Measurements from ENCODE around the gene CACNA1F. TPM values are rescaled to one million over a fixed set of nuclear protein-coding genes. Genes with fewer than 3 reads are reported as not detected.

The CACNA1F gene
- polyA plus RNA-seq, 3 donors = 0.73 TPM; not detected in 2

- Histone ChIP-seq H4K20me1 (ENCODE audit: insufficient read depth, low read length) (peaks cover 4% of the 10 kb centered on the region), H3K27ac (ENCODE audit: low read depth in 1 of 2, low read length in 2 of 2) (no peak overlapping the region), H2AFZ (ENCODE audit: insufficient read depth, low read depth, low read length, poor library complexity, severe bottlenecking) (no peak overlapping the region), H3K27me3 (ENCODE audit: control insufficient read depth in 2 of 2, insufficient read depth in 2 of 2, low read length in 2 of 2) (no peaks in the 10 kb centered on the region), H3K4me3 (replicated peaks in 1 of 3; ENCODE audit: low read depth in 2 of 3, low read length in 3 of 3) (no peak overlapping the region), H3K9ac (ENCODE audit: insufficient read depth, low read length, poor library complexity, severe bottlenecking) (no peak overlapping the region), H3K36me3 (replicated peaks in 1 of 2; ENCODE audit: control insufficient read depth in 1 of 2, insufficient read depth in 2 of 2, low read length in 2 of 2) (peaks cover 43 to 63% of the 10 kb centered on the region in 2 donors), H3K9me3 (replicated peaks in 1 of 2; ENCODE audit: control insufficient read depth in 1 of 2, insufficient read depth in 1 of 2, low read length in 2 of 2) (no peaks in the 10 kb centered on the region), H3K79me2 (ENCODE audit: insufficient read depth, low read length) (no peaks in the 10 kb centered on the region), H3K4me1 (ENCODE audit: control insufficient read depth in 1 of 2, insufficient read depth in 2 of 2, low read length in 2 of 2) (peaks cover 9% of the 10 kb centered on the region in 2 donors), H3K4me2 (replicated peaks; ENCODE audit: extremely low read depth, low read length, poor library complexity, severe bottlenecking) (no peak overlapping the region)
- H3K9me3 Mint-ChIP-seq = no peaks in the 10 kb centered on the region
- H3K36me3 Mint-ChIP-seq = peaks cover 44 to 59% of the 10 kb centered on the region in 2 donors
- H3K4me1 Mint-ChIP-seq = peaks cover 19% of the 10 kb centered on the region
- H3K27me3 Mint-ChIP-seq (ENCODE audit: low read depth in 3 of 3) = peaks cover 0 to 8% (median 2%) of the 10 kb centered on the region in 3 donors
- no peak for DNase-seq
- H3K4me3 Mint-ChIP-seq = no peak overlapping the region
- no peak overlapping the region for H3K27ac Mint-ChIP-seq
- no peak for TF ChIP-seq CTCF (IDR thresholded peaks at IDR 0.05)
- 92% methylated on average over 6 of the region's 9 CpGs for WGBS (ENCODE audit: insufficient coverage)
- intact Hi-C loops (cut with micrococcal nuclease) = no loop called here
These were observed 16.5 kb upstream of the CACNA1F start for GRCh38 chrX:49249616-49250015.

- Histone ChIP-seq H3K36me3 (replicated peaks in 1 of 2; ENCODE audit: control insufficient read depth in 1 of 2, insufficient read depth in 2 of 2, low read length in 2 of 2) (peaks cover 48 to 68% of the 10 kb centered on the region in 2 donors), H3K4me2 (replicated peaks; ENCODE audit: extremely low read depth, low read length, poor library complexity, severe bottlenecking) (no peak overlapping the region), H3K27me3 (ENCODE audit: control insufficient read depth in 2 of 2, insufficient read depth in 2 of 2, low read length in 2 of 2) (no peaks in the 10 kb centered on the region), H3K79me2 (ENCODE audit: insufficient read depth, low read length) (no peaks in the 10 kb centered on the region), H3K27ac (ENCODE audit: low read depth in 1 of 2, low read length in 2 of 2) (no peak overlapping the region), H3K4me1 (ENCODE audit: control insufficient read depth in 1 of 2, insufficient read depth in 2 of 2, low read length in 2 of 2) (peaks cover 9% of the 10 kb centered on the region in 2 donors), H3K9me3 (replicated peaks in 1 of 2; ENCODE audit: control insufficient read depth in 1 of 2, insufficient read depth in 1 of 2, low read length in 2 of 2) (no peaks in the 10 kb centered on the region), H3K9ac (ENCODE audit: insufficient read depth, low read length, poor library complexity, severe bottlenecking) (no peak overlapping the region), H4K20me1 (ENCODE audit: insufficient read depth, low read length) (peaks cover 4% of the 10 kb centered on the region), H3K4me3 (replicated peaks in 1 of 3; ENCODE audit: low read depth in 2 of 3, low read length in 3 of 3) (no peak overlapping the region), H2AFZ (ENCODE audit: insufficient read depth, low read depth, low read length, poor library complexity, severe bottlenecking) (no peak overlapping the region)
- H3K4me1 Mint-ChIP-seq = peaks cover 16% of the 10 kb centered on the region
- peaks cover 0 to 1% (median 0%) of the 10 kb centered on the region in 7 donors for H3K9me3 Mint-ChIP-seq
- peak overlapping the region in 1 of 7 donors; percentile 49 for H3K27ac Mint-ChIP-seq
- H3K4me3 Mint-ChIP-seq = no peak overlapping the region
- WGBS (ENCODE audit: insufficient coverage) = 98% methylated on average over 6 of the region's 6 CpGs
- peaks cover 49 to 65% of the 10 kb centered on the region in 2 donors for H3K36me3 Mint-ChIP-seq
- no peak for DNase-seq
- no peak for TF ChIP-seq CTCF (IDR thresholded peaks at IDR 0.05)
- intact Hi-C loops (cut with micrococcal nuclease) = no loop called here
- H3K27me3 Mint-ChIP-seq (ENCODE audit: low read depth in 3 of 3) = peaks cover 0 to 11% (median 2%) of the 10 kb centered on the region in 3 donors
These were observed 15.9 kb upstream of the CACNA1F start for GRCh38 chrX:49249071-49249470.
